RWPE2 (cell line): ENCODE measurements around the gene ZNF765.
"Not testable (repeated sequence)": the region's sequence is repeated elsewhere in the genome, so short reads cannot be mapped to it uniquely, and the experiment has no call there.

Source experiments
- ATAC-seq: fragments of 200-7000 bp; cut with Tn5 transposase; 3 replicates; pipeline ENCODE4 v1.9.1; 2021; ENCODE audit warnings: low read depth
- DNase-seq: peaks from one replicate; pipeline ENCODE4 v3.0.0-alpha.2; 2020; ENCODE audit warnings: low spot score
- H3K27ac ChIP-seq: fragments of 450-650 bp; 2 replicates; pipeline ENCODE4 v1.5.1; 2017; ENCODE audit warnings: mild to moderate bottlenecking; ENCODE audit not compliant: poor library complexity, severe bottlenecking
- H3K27me3 ChIP-seq: fragments of 250-450 bp; sonication (Bioruptor Pico); 2 replicates; pipeline ENCODE4 v1.5.1; 2021; ENCODE audit warnings: mild to moderate bottlenecking, moderate library complexity; ENCODE audit not compliant: insufficient read depth, poor library complexity, severe bottlenecking
- H3K36me3 ChIP-seq: fragments of 250-450 bp; sonication (Bioruptor Pico); 2 replicates; pipeline ENCODE4 v1.5.1; 2020; ENCODE audit warnings: low read depth, mild to moderate bottlenecking, moderate library complexity
- H3K4me1 ChIP-seq: fragments of 250-450 bp; sonication (Bioruptor Pico); 2 replicates; pipeline ENCODE4 v1.5.1; 2021; ENCODE audit warnings: mild to moderate bottlenecking, moderate library complexity; ENCODE audit not compliant: insufficient read depth, poor library complexity, severe bottlenecking
- H3K4me3 ChIP-seq: fragments of 250-450 bp; sonication (Bioruptor Pico); 2 replicates; pipeline ENCODE4 v1.5.1; 2021; ENCODE audit warnings: mild to moderate bottlenecking, moderate library complexity; ENCODE audit not compliant: severe bottlenecking
- H3K9me3 ChIP-seq: fragments of 250-450 bp; sonication (Bioruptor Pico); 2 replicates; pipeline ENCODE4 v1.5.1; 2021; ENCODE audit warnings: mild to moderate bottlenecking, moderate library complexity; ENCODE audit not compliant: severe bottlenecking
- CTCF ChIP-seq: fragments of 450-650 bp; IDR thresholded peaks from one replicate; pipeline ENCODE4 v1.5.1; 2017; ENCODE audit warnings: mild to moderate bottlenecking, moderate library complexity; ENCODE audit not compliant: poor library complexity, severe bottlenecking

Gene ZNF765

GRCh38 chr19:53388168-53388567, 6.8 kb upstream of the ZNF765 start:
- no peak overlapping the region for H3K27ac ChIP-seq
- H3K4me1 ChIP-seq = no peaks in the 10 kb centered on the region
- H3K4me3 ChIP-seq = no peak overlapping the region
- H3K36me3 ChIP-seq = peaks cover 18% of the 10 kb centered on the region
- no peak for TF ChIP-seq CTCF
- no peaks in the 10 kb centered on the region for H3K27me3 ChIP-seq
- DNase-seq = no peak
- H3K9me3 ChIP-seq = peaks cover 14% of the 10 kb centered on the region
- no peak for ATAC-seq

GRCh38 chr19:53388904-53389303, 6.0 kb upstream of the ZNF765 start:
- no peak overlapping the region for H3K4me3 ChIP-seq
- H3K4me1 ChIP-seq = no peaks in the 10 kb centered on the region
- ATAC-seq (no peak), DNase-seq (no peak)
- no peak for TF ChIP-seq CTCF
- no peaks in the 10 kb centered on the region for H3K27me3 ChIP-seq
- H3K36me3 ChIP-seq = peaks cover 18% of the 10 kb centered on the region
- H3K27ac ChIP-seq = no peak overlapping the region
- peaks cover 10% of the 10 kb centered on the region for H3K9me3 ChIP-seq

- Histone ChIP-seq H3K36me3 (peaks cover 12% of the 10 kb centered on the region), H3K9me3 (peaks cover 7% of the 10 kb centered on the region), H3K4me1 (no peaks in the 10 kb centered on the region), H3K27me3 (no peaks in the 10 kb centered on the region), H3K27ac (no peak overlapping the region), H3K4me3 (no peak overlapping the region)
- no peak for DNase-seq
- ATAC-seq = no peak
- TF ChIP-seq CTCF = no peak
Measured at GRCh38 chr19:53389571-53389970, 5.4 kb upstream of the ZNF765 start.

- TF ChIP-seq CTCF = no peak
- ATAC-seq (no peak), DNase-seq (no peak)
- Histone ChIP-seq H3K27me3 (no peaks in the 10 kb centered on the region), H3K4me3 (no peak overlapping the region), H3K4me1 (no peaks in the 10 kb centered on the region), H3K9me3 (peaks cover 4% of the 10 kb centered on the region), H3K36me3 (peaks cover 8% of the 10 kb centered on the region), H3K27ac (no peak overlapping the region)
Measured at GRCh38 chr19:53389978-53390377, 5.0 kb upstream of the ZNF765 start.

GRCh38 chr19:53394522-53394973, 401 bp upstream of the ZNF765 start:
- H3K36me3 ChIP-seq = peaks cover 17% of the 10 kb centered on the region
- no peaks in the 10 kb centered on the region for H3K27me3 ChIP-seq
- DNase-seq (no peak), ATAC-seq (peak; percentile 31)
- H3K27ac ChIP-seq = peak overlapping the region; percentile 35
- no peaks in the 10 kb centered on the region for H3K9me3 ChIP-seq
- peak overlapping the region; percentile 62 for H3K4me3 ChIP-seq
- TF ChIP-seq CTCF = no peak
- peaks cover 4% of the 10 kb centered on the region for H3K4me1 ChIP-seq

GRCh38 chr19:53395840-53396524, 1.0 kb downstream of the ZNF765 start:
- not testable (repeated sequence) for ATAC-seq, H3K9me3 ChIP-seq, H3K4me1 ChIP-seq, H3K27me3 ChIP-seq, DNase-seq
- H3K27ac ChIP-seq = peak overlapping the region; percentile 35
- H3K36me3 ChIP-seq = peaks cover 28% of the 10 kb centered on the region
- H3K4me3 ChIP-seq = peak overlapping the region; percentile 62
